ENCODE results near the gene GALNT3. TPM values are rescaled to one million over a fixed set of nuclear protein-coding genes. Genes with fewer than 3 reads are reported as not detected.

The GALNT3 gene
- total RNA-seq, 1 experiment from 2014 or later, result 18.5 TPM

GRCh38 chr2:165825041-165825440, 31.0 kb upstream of the GALNT3 start:
- no peaks in the 10 kb centered on the region for H3K23me2 ChIP-seq (ENCODE audit: insufficient read length, low read depth, low read length, poor library complexity, severe bottlenecking)
- no peak overlapping the region for H3K4ac ChIP-seq (ENCODE audit: low read depth, low read length)
- H3K18ac ChIP-seq (ENCODE audit: insufficient read length, low read depth, low read length), result no peak overlapping the region
- H3K79me2 ChIP-seq (ENCODE audit: insufficient read depth, low read length), result no peaks in the 10 kb centered on the region
- no peak overlapping the region for H2AFZ ChIP-seq (ENCODE audit: low read length)
- H4K5ac ChIP-seq (ENCODE audit: insufficient read length, low read depth, low read length), result no peak overlapping the region
- no peak for TF ChIP-seq CTCF (conservative IDR thresholded peaks at IDR 0.05)
- no peak for DNase-seq
- H3K4me3 Mint-ChIP-seq, result no peak overlapping the region
- no peak overlapping the region for H2AK5ac ChIP-seq (ENCODE audit: insufficient read length, low read length)
- no peak overlapping the region for H3K56ac ChIP-seq (ENCODE audit: insufficient read length, low read depth, low read length)
- H3K9me3 Mint-ChIP-seq, result no peaks in the 10 kb centered on the region
- no peak overlapping the region for H3K27ac ChIP-seq (ENCODE audit: insufficient read length, low read depth, low read length)
- no peak overlapping the region for H3K9ac ChIP-seq (ENCODE audit: extremely low read depth, insufficient read length, low read length)
- no peaks in the 10 kb centered on the region for H3K27me3 ChIP-seq (ENCODE audit: insufficient read depth, low read length)
- H4K20me1 ChIP-seq (ENCODE audit: control insufficient read depth, insufficient read depth, insufficient read length), result no peaks in the 10 kb centered on the region
- H3K4me1 ChIP-seq (ENCODE audit: insufficient read depth, low read length), result peaks cover 4% of the 10 kb centered on the region; the same call in 1 of the 2 replicates
- no peaks in the 10 kb centered on the region for H3K27me3 Mint-ChIP-seq (ENCODE audit: low read depth)
- no peak overlapping the region for H2BK20ac ChIP-seq (ENCODE audit: low read depth, low read length, poor library complexity, severe bottlenecking)
- no peak overlapping the region for H2BK15ac ChIP-seq (ENCODE audit: low read depth, low read length)
- H3K79me1 ChIP-seq (ENCODE audit: insufficient read depth, low read depth, low read length, poor library complexity, severe bottlenecking), result no peaks in the 10 kb centered on the region
- no peak overlapping the region for H3K27ac Mint-ChIP-seq
- WGBS (ENCODE audit: extremely low coverage, insufficient read length, low lambda C conversion rate), result no CpG with 5 or more reads among the region's 2 CpGs
- H3K4me1 Mint-ChIP-seq, result peaks cover 9 to 10% of the 10 kb centered on the region in 2 experiments
- no peak overlapping the region for H3T11ph ChIP-seq (ENCODE audit: low read length)
- H3K36me3 Mint-ChIP-seq (ENCODE audit: insufficient read depth in 1 of 3, low read depth in 3 of 3), result no peaks in the 10 kb centered on the region
- no peak overlapping the region for H2BK5ac ChIP-seq (ENCODE audit: insufficient read length, low read length)
- no peak overlapping the region for H3K4me2 ChIP-seq (ENCODE audit: insufficient read depth, insufficient read length, low read length)
- no peak overlapping the region for H4K8ac ChIP-seq (replicated peaks; ENCODE audit: insufficient read length, low read depth, low read length)
- H3K9me3 ChIP-seq (ENCODE audit: control insufficient read depth, low read depth, low read length), result no peaks in the 10 kb centered on the region
- H3K23ac ChIP-seq (ENCODE audit: insufficient read length, low read depth, low read length), result no peak overlapping the region
- H2BK12ac ChIP-seq (ENCODE audit: insufficient read length, low read depth, low read length), result no peak overlapping the region
- H2BK120ac ChIP-seq (ENCODE audit: low read depth, low read length, poor library complexity, severe bottlenecking), result no peak overlapping the region
- H4K91ac ChIP-seq (ENCODE audit: insufficient read length, low read depth, low read length), result no peak overlapping the region
- no peak overlapping the region for H3K14ac ChIP-seq (ENCODE audit: insufficient read depth, low read length)

All from H9 (cell line).